HUES6 (cell line): Measurements from ENCODE around the gene REEP2.

Experiments
- H3K27ac ChIP-seq: 2 replicates; pipeline ENCODE4 v1.7.0; 2013; ENCODE audit warnings: low read depth, mild to moderate bottlenecking, low read length, inconsistent platforms
- H3K27me3 ChIP-seq: 2 replicates; pipeline ENCODE4 v1.6.1; 2013; ENCODE audit warnings: low read length; ENCODE audit not compliant: control insufficient read depth, insufficient read depth
- H3K36me3 ChIP-seq: 2 replicates; pipeline ENCODE4 v1.6.1; 2013; ENCODE audit warnings: low read length; ENCODE audit not compliant: control insufficient read depth, insufficient read depth
- H3K4me1 ChIP-seq: 2 replicates; pipeline ENCODE4 v1.6.1; 2013; ENCODE audit warnings: low read length; ENCODE audit not compliant: control insufficient read depth, insufficient read depth
- H3K4me3 ChIP-seq: 2 replicates; pipeline ENCODE4 v1.5.1; 2013; ENCODE audit warnings: low read depth, low read length
- H3K9ac ChIP-seq: one replicate; pipeline ENCODE4 v1.6.1; 2013; ENCODE audit warnings: mild to moderate bottlenecking, low read length
- H3K9me3 ChIP-seq: 2 replicates; pipeline ENCODE4 v1.6.1; 2013; ENCODE audit warnings: low read depth, low read length; ENCODE audit not compliant: control insufficient read depth, insufficient read depth

The REEP2 gene

GRCh38 chr5:138489683-138490061, 50.8 kb downstream of the REEP2 start:
- Histone ChIP-seq H3K4me3 (no peak overlapping the region), H3K4me1 (peaks cover 26% of the 10 kb centered on the region), H3K27ac (no peak overlapping the region), H3K9ac (no peak overlapping the region), H3K36me3 (no peaks in the 10 kb centered on the region), H3K27me3 (peaks cover 28% of the 10 kb centered on the region), H3K9me3 (no peaks in the 10 kb centered on the region)

DNA sequence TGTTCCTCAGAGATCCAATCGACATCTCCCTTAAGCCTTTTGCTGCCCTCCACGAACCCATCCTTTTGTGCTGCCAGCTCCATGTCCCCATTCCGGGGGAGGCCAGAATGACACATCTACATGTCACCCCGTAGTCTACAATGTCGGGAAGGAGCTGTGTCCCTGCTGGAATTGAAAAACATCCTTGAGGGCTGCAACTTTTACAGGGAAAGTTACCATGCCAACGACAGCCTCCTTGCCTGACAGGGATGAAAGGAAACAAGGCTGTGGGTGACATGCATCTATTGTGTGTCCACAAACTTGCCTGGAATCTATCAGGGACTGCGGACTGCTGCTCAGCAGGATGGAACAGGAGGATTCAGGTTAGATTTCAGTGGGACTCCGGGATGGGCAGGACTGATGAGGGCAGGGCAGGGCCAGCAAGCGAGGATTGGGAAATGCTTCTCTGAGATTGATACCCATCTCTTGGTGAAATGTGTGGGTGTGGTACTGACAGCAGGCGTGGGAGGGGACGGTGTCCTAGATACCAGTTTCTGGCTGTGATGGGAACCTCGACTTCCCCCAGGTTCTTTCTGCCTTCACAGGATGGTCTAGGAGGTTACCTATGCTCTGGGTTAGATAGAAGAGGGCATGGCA, 51.9 kb downstream of the REEP2 start:
- no peak overlapping the region for H3K27ac ChIP-seq
- H3K9me3 ChIP-seq: no peaks in the 10 kb centered on the region
- peak overlapping the region; percentile 60; the same call in 1 of the 2 replicates for H3K4me3 ChIP-seq
- H3K27me3 ChIP-seq: peaks cover 28% of the 10 kb centered on the region
- H3K36me3 ChIP-seq: no peaks in the 10 kb centered on the region
- H3K9ac ChIP-seq: no peak overlapping the region
- H3K4me1 ChIP-seq: peaks cover 26% of the 10 kb centered on the region

- Histone ChIP-seq H3K36me3 (no peaks in the 10 kb centered on the region), H3K9ac (peak overlapping the region; percentile 62), H3K27ac (no peak overlapping the region), H3K4me1 (peaks cover 26% of the 10 kb centered on the region), H3K4me3 (peak overlapping the region; percentile 60), H3K27me3 (peaks cover 28% of the 10 kb centered on the region), H3K9me3 (no peaks in the 10 kb centered on the region)
Observed at GRCh38 chr5:138491284-138491648, 52.4 kb downstream of the REEP2 start.

GRCh38 chr5:138491669-138492559, 53.1 kb downstream of the REEP2 start:
- Histone ChIP-seq H3K9ac (peak overlapping the region; percentile 77), H3K4me3 (peak overlapping the region; percentile 63), H3K27ac (no peak overlapping the region; the same call in 1 of the 2 replicates), H3K9me3 (no peaks in the 10 kb centered on the region), H3K36me3 (no peaks in the 10 kb centered on the region), H3K27me3 (peaks cover 28% of the 10 kb centered on the region), H3K4me1 (peaks cover 26% of the 10 kb centered on the region)

- Histone ChIP-seq H3K4me3 (peak overlapping the region; percentile 63), H3K9me3 (no peaks in the 10 kb centered on the region), H3K36me3 (no peaks in the 10 kb centered on the region), H3K27ac (no peak overlapping the region; the same call in 1 of the 2 replicates), H3K4me1 (peaks cover 26% of the 10 kb centered on the region), H3K27me3 (peaks cover 28% of the 10 kb centered on the region), H3K9ac (peak overlapping the region; percentile 77)
Observed at GRCh38 chr5:138492560-138493045, 53.7 kb downstream of the REEP2 start.

DNA sequence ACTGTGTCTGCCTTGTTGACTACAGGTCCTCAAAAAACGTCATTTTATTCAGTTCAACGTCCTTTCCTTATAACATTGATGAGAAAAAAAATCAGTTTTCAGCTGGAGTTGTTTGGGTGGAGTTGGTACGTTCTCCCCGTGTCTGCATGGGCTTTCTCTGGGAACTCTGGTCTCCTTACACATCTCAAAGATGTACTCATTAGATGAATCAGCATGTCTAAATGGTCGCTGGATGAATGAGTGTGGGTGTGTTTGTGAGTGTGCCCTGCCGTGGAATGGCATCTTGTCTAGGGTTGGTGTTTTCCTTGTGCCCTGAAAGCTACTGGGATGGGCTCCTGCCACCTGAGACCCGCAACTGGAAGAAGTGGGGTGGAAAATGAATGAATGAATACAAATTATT, 56.5 kb downstream of the REEP2 start:
- Histone ChIP-seq H3K36me3 (no peaks in the 10 kb centered on the region), H3K27me3 (peaks cover 14% of the 10 kb centered on the region), H3K4me3 (no peak overlapping the region)

More for the DNA sequence above, 56.5 kb downstream of the REEP2 start:
- no peaks in the 10 kb centered on the region for H3K9me3 ChIP-seq
- H3K27ac ChIP-seq: no peak overlapping the region
- H3K4me1 ChIP-seq: peaks cover 22% of the 10 kb centered on the region
- H3K9ac ChIP-seq: no peak overlapping the region
